Activated T-helper 2 cell treated with anti-CD3 and anti-CD28 coated beads, Interferon-gamma antibody, Interleukin-2, Interleukin-4, amounts not matched to agents 10 μg/mL and 5 μg/mL and 100 μg/mL, durations not matched to agents 14 hours and 24 hours and 36 hours (primary cell): ENCODE results near the gene UBE2D2. TPM values are rescaled to one million over a fixed set of nuclear protein-coding genes. Genes with fewer than 3 reads are reported as not detected.

ENCODE experiments used
- total RNA-seq: library from RNA; stranded (reverse); gene quantifications from 2 replicates; pipeline ENCODE4 v1.2.3, GENCODE V29; 2022

The UBE2D2 gene
- total RNA-seq, 1 donor from 2014 or later = 262 TPM

Other genes with a start within 250 kb of the UBE2D2 start
- gene PAIP2, start 219.5 kb upstream of the UBE2D2 start, total RNA-seq = 98.2 and 107 TPM in 2 replicates
- 2.1 and 4.2 TPM in 2 replicates for gene SLC23A1, start 178.0 kb upstream of the UBE2D2 start, total RNA-seq
- 48.3 and 53.6 TPM in 2 replicates for gene MZB1, start 171.4 kb upstream of the UBE2D2 start, total RNA-seq
- 7.7 and 8.3 TPM in 2 replicates for gene PROB1, start 166.2 kb upstream of the UBE2D2 start, total RNA-seq
- gene SPATA24, start 157.2 kb upstream of the UBE2D2 start, total RNA-seq = 4.7 and 4.8 TPM in 2 replicates
- gene DNAJC18, start 121.8 kb upstream of the UBE2D2 start, total RNA-seq = 29.8 and 35.8 TPM in 2 replicates
- gene ECSCR, start 98.6 kb upstream of the UBE2D2 start, total RNA-seq = 1.0 and 1.7 TPM in 2 replicates
- 0.23 and 0.25 TPM in 2 replicates for gene SMIM33, start 90.3 kb upstream of the UBE2D2 start, total RNA-seq
- 167 and 169 TPM in 2 replicates for gene STING1, start 78.6 kb upstream of the UBE2D2 start, total RNA-seq
- gene CXXC5, start 87.0 kb downstream of the UBE2D2 start, total RNA-seq = 1.3 and 2.9 TPM in 2 replicates
- gene PSD2, start 234.5 kb downstream of the UBE2D2 start, total RNA-seq = not detected in 2 replicates